ENCODE data around the gene ATAT1.

The ATAT1 gene

DNA sequence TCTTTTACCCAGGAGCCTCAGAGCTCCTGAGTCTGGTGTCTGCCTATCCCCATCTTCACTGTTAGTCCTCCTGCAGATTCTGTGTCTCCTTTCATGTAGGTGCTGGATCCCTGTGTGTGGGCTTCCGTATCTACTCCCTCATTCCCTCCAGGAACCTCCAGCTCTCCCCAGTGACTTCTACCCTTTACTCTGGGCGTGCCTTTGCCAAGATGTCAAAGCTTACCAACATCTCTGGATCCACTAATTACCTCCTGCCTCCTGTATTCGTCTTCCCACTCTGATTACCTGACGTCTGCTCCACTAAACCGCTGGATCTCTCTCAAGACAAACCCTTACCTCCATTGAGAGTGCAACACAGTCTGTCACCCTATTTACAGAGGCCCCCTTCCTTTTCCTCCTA is 18.1 kb downstream of the ATAT1 start:
- Histone ChIP-seq H3K79me2 (ENCODE audit: low read length) (peaks cover 39% of the 10 kb centered on the region), H3K9ac (ENCODE audit: low read length) (no peak overlapping the region), H3K36me3 (replicated peaks; ENCODE audit: insufficient read depth, low read length) (peaks cover 4% of the 10 kb centered on the region; the same call in 1 of the 2 replicates), H3K4me2 (ENCODE audit: low read depth, low read length) (no peak overlapping the region), H3F3A (ENCODE audit: insufficient read depth, low read length) (0 out of 2 replicates have a peak, but pooled peaks cover 4% of the 10 kb centered on the region), H2AFZ (ENCODE audit: low read length) (no peak overlapping the region), H3K27ac (ENCODE audit: low read length) (no peak overlapping the region), H3K4me3 (ENCODE audit: low read length) (no peak overlapping the region), H3K4me1 (ENCODE audit: low read length) (peaks cover 5% of the 10 kb centered on the region; the same call in 1 of the 2 replicates), H3K9me2 (replicated peaks; ENCODE audit: insufficient read depth, low read length) (no peaks in the 10 kb centered on the region), H4K20me1 (ENCODE audit: insufficient read depth, low read length) (no peaks in the 10 kb centered on the region), H3K9me3 (replicated peaks; ENCODE audit: insufficient read depth, low read length) (no peaks in the 10 kb centered on the region), H3K27me3 (replicated peaks; ENCODE audit: insufficient read depth, low read length) (no peaks in the 10 kb centered on the region)
- TF ChIP-seq, protein P1, sequence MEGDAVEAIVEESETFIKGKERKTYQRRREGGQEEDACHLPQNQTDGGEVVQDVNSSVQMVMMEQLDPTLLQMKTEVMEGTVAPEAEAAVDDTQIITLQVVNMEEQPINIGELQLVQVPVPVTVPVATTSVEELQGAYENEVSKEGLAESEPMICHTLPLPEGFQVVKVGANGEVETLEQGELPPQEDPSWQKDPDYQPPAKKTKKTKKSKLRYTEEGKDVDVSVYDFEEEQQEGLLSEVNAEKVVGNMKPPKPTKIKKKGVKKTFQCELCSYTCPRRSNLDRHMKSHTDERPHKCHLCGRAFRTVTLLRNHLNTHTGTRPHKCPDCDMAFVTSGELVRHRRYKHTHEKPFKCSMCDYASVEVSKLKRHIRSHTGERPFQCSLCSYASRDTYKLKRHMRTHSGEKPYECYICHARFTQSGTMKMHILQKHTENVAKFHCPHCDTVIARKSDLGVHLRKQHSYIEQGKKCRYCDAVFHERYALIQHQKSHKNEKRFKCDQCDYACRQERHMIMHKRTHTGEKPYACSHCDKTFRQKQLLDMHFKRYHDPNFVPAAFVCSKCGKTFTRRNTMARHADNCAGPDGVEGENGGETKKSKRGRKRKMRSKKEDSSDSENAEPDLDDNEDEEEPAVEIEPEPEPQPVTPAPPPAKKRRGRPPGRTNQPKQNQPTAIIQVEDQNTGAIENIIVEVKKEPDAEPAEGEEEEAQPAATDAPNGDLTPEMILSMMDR (IDR thresholded peaks at IDR 0.05; ENCODE audit: low read length), result no peak
- TF ChIP-seq EZH2 (optimal IDR thresholded peaks at IDR 0.05; ENCODE audit: low read depth, low read length) (no peak), EZH2phosphoT487 (IDR thresholded peaks at IDR 0.05; ENCODE audit: low read length) (no peak)
- no peak for DNase-seq

- Histone ChIP-seq H3F3A (ENCODE audit: insufficient read depth, low read length) (peaks cover 4% of the 10 kb centered on the region; the same call in 1 of the 2 replicates), H3K4me3 (ENCODE audit: low read length) (no peak overlapping the region), H3K36me3 (replicated peaks; ENCODE audit: insufficient read depth, low read length) (peaks cover 4% of the 10 kb centered on the region; the same call in 1 of the 2 replicates), H3K4me1 (ENCODE audit: low read length) (peaks cover 5% of the 10 kb centered on the region; the same call in 1 of the 2 replicates), H3K27ac (ENCODE audit: low read length) (no peak overlapping the region), H3K9me2 (replicated peaks; ENCODE audit: insufficient read depth, low read length) (no peaks in the 10 kb centered on the region), H3K79me2 (ENCODE audit: low read length) (peaks cover 42% of the 10 kb centered on the region), H3K9ac (ENCODE audit: low read length) (no peak overlapping the region), H3K27me3 (replicated peaks; ENCODE audit: insufficient read depth, low read length) (no peaks in the 10 kb centered on the region), H4K20me1 (ENCODE audit: insufficient read depth, low read length) (no peaks in the 10 kb centered on the region), H3K9me3 (replicated peaks; ENCODE audit: insufficient read depth, low read length) (no peaks in the 10 kb centered on the region), H3K4me2 (ENCODE audit: low read depth, low read length) (peak overlapping the region; percentile 77), H2AFZ (ENCODE audit: low read length) (no peak overlapping the region)
- TF ChIP-seq, protein P1 (IDR thresholded peaks at IDR 0.05; ENCODE audit: low read length), result no peak
- TF ChIP-seq EZH2 (optimal IDR thresholded peaks at IDR 0.05; ENCODE audit: low read depth, low read length), result no peak
- TF ChIP-seq EZH2phosphoT487 (IDR thresholded peaks at IDR 0.05; ENCODE audit: low read length), result no peak
- no peak for DNase-seq
Observed at GRCh38 chr6:30645989-30646388, 19.3 kb downstream of the ATAT1 start.

DNA sequence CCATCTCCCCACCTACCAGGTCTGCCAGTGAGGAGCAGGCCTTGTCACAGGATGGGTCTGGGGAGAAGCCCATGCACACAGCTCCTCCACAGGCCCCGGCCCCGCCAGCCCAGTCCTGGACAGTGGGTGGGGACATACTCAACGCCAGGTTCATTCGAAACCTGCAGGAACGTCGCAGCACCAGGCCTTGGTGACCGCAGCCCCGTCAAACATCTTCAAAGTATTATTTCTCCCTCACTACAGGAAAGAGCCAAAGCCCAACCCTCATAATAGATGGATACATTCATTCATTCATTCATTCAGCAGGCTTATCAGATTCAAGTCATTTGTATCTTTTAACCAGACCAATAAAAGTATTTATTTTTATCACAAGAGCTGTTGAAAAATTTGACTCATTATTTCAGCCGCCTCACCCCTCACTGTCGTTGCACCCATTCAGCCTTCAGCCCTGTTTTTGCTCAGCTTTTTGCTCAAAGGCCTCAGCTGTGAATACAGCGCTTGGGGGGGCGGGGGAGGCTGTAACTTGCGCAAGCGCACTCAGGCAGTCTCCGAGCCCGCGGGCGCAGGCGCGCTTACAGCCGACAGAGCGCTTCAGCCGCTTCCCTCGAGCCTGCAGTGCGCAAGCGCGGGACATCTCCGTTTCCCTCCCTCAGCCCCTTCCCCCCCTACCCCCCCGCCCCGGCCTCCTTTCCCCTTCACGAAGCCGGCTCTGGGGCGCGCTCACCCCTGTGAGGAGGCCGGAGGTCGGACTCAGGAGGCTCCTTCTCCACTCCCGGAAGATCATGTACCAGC is 20.0 kb downstream of the ATAT1 start, which contains the start of gene C6orf136:
C6orf136 (plus strand) TSS at position 684 of the 792 bp plus-strand sequence; CDS start at position 783, 99 bp downstream.
- peaks cover 6% of the 10 kb centered on the region; the same call in 1 of the 2 replicates for H3F3A ChIP-seq (ENCODE audit: insufficient read depth, low read length)
- peak within 1 kb of the TSS; percentile 79 for H3K27ac ChIP-seq (ENCODE audit: low read length)
- H2AFZ ChIP-seq (ENCODE audit: low read length), result peak within 1 kb of the TSS; percentile 77
- TF ChIP-seq, protein P1 (IDR thresholded peaks at IDR 0.05; ENCODE audit: low read length), result no peak
- TF ChIP-seq EZH2phosphoT487 (IDR thresholded peaks at IDR 0.05; ENCODE audit: low read length) (no peak), EZH2 (optimal IDR thresholded peaks at IDR 0.05; ENCODE audit: low read depth, low read length) (no peak)
- H3K4me1 ChIP-seq (ENCODE audit: low read length), result peaks cover 5% of the 10 kb centered on the region; the same call in 1 of the 2 replicates
- peaks cover 4% of the 10 kb centered on the region; the same call in 1 of the 2 replicates for H3K36me3 ChIP-seq (replicated peaks; ENCODE audit: insufficient read depth, low read length)
- no peaks in the 10 kb centered on the region for H3K27me3 ChIP-seq (replicated peaks; ENCODE audit: insufficient read depth, low read length)
- H3K9me3 ChIP-seq (replicated peaks; ENCODE audit: insufficient read depth, low read length), result no peaks in the 10 kb centered on the region
- DNase-seq, result peak; percentile 94
- peak within 1 kb of the TSS; percentile 96 for H3K9ac ChIP-seq (ENCODE audit: low read length)
- H3K79me2 ChIP-seq (ENCODE audit: low read length), result peaks cover 42% of the 10 kb centered on the region
- peak within 1 kb of the TSS; percentile 93 for H3K4me2 ChIP-seq (ENCODE audit: low read depth, low read length)
- no peaks in the 10 kb centered on the region for H4K20me1 ChIP-seq (ENCODE audit: insufficient read depth, low read length)
- H3K4me3 ChIP-seq (ENCODE audit: low read length), result peak within 1 kb of the TSS; percentile 99
- no peaks in the 10 kb centered on the region for H3K9me2 ChIP-seq (replicated peaks; ENCODE audit: insufficient read depth, low read length)
